Measurements from ENCODE around the gene ASCC3.

GRCh38 chr6:100612094-100612493, 269.0 kb downstream of the ASCC3 start:
- TF ChIP-seq POLR2AphosphoS5 (IDR thresholded peaks at IDR 0.05; ENCODE audit: low read depth) (no peak), REST (IDR thresholded peaks at IDR 0.05; ENCODE audit: unreplicated experiment) (no peak), CTCF (conservative IDR thresholded peaks at IDR 0.05; ENCODE audit: low read depth in 2 of 2) (no peak), EZH2 (IDR thresholded peaks at IDR 0.05; ENCODE audit: low read depth, unreplicated experiment) (no peak), CREB1 (CRISPR knock-in tag; IDR thresholded peaks at IDR 0.05; ENCODE audit: low read depth) (no peak), ZNF331 (CRISPR knock-in tag; IDR thresholded peaks at IDR 0.05; ENCODE audit: low read depth) (no peak), STAT1 (IDR thresholded peaks at IDR 0.05; ENCODE audit: unreplicated experiment) (no peak)

Measured in GM23338 (cell line).